ENCODE measurements around the gene YWHAG.

GRCh38 chr7:76397409-76398183, 38.8 kb upstream of the YWHAG start:
- TF ChIP-seq POLR2A (IDR thresholded peaks at IDR 0.05): peak in 1 of 2 donors; percentile 10
- TF ChIP-seq, protein P1, sequence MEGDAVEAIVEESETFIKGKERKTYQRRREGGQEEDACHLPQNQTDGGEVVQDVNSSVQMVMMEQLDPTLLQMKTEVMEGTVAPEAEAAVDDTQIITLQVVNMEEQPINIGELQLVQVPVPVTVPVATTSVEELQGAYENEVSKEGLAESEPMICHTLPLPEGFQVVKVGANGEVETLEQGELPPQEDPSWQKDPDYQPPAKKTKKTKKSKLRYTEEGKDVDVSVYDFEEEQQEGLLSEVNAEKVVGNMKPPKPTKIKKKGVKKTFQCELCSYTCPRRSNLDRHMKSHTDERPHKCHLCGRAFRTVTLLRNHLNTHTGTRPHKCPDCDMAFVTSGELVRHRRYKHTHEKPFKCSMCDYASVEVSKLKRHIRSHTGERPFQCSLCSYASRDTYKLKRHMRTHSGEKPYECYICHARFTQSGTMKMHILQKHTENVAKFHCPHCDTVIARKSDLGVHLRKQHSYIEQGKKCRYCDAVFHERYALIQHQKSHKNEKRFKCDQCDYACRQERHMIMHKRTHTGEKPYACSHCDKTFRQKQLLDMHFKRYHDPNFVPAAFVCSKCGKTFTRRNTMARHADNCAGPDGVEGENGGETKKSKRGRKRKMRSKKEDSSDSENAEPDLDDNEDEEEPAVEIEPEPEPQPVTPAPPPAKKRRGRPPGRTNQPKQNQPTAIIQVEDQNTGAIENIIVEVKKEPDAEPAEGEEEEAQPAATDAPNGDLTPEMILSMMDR (IDR thresholded peaks at IDR 0.05): no peak
